Nephron (organoid): ENCODE results near the gene CAPNS1.
"Not testable (repeated sequence)": the region's sequence is repeated elsewhere in the genome, so short reads cannot be mapped to it uniquely, and the experiment has no call there.

Experiments used
- H3K27ac Mint-ChIP-seq, 3 experiments: 2 replicates each; pipeline ENCODE4 v1.8.0; 2020; ENCODE audit warnings: mixed read lengths in 3 of 3, mild to moderate bottlenecking in 2 of 3, moderate library complexity in 1 of 3
- H3K27me3 Mint-ChIP-seq: 2 replicates; pipeline ENCODE4 v1.8.0; 2021; ENCODE audit warnings: low read depth, mild to moderate bottlenecking, moderate library complexity, mixed read lengths
- H3K36me3 Mint-ChIP-seq: 2 replicates; pipeline ENCODE4 v1.8.0; 2020; ENCODE audit warnings: low read depth, mixed read lengths
- H3K4me1 Mint-ChIP-seq: 2 replicates; pipeline ENCODE4 v1.8.0; 2020; ENCODE audit warnings: mixed read lengths
- H3K4me3 Mint-ChIP-seq, 3 experiments: 2 replicates each; pipeline ENCODE4 v1.8.0; 2020; ENCODE audit warnings: mild to moderate bottlenecking in 3 of 3, mixed read lengths in 3 of 3, moderate library complexity in 2 of 3
- H3K9me3 Mint-ChIP-seq: 2 replicates; pipeline ENCODE4 v1.8.0; 2020; ENCODE audit warnings: mixed read lengths
- TF ChIP-seq, protein P1 (sequence below), 3 experiments: fragments of 200-600 bp; sonication (generic); IDR thresholded peaks; one replicate each; pipeline ENCODE4 v1.5.0; 2021; ENCODE audit warnings: antibody characterized with exemption in 3 of 3; ENCODE audit not compliant: unreplicated experiment in 3 of 3

The CAPNS1 gene

DNA sequence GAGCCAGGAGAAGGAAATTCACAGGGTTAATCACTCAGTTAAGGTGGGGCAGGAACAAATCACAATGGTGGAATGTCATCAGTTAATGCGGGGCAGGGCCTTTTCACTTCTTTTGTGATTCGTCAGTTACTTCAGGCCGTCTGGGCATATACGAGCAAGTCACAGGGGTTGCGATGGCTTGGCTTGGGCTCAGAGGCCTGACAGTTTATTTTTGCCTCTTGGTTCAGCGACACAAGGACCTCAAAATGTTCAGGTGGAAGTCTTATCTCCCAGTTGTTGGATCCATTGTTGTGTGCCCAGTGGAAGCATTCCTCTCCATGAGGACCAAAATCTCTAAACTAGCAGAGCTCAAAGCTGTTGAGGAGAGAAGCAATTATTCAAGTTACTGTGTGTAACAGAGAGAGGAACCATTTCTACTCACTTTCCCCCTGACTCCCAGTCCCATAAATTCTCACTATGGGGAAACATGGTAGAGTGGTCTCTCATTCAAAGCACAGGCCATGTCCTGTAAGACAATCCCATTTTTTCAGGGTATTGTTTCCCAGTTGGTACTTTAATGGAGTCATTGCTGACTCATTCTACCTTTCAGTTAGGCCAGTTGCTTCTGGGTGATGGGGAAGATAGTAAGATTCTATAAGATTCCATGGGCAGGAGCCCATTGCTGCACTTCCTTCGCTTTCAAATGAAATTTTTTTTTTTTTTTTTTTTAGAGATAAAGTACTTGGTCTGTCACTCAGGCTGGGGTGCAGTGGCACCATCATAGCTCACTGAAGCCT, 21.1 kb downstream of the CAPNS1 start:
- no peaks in the 10 kb centered on the region for H3K27me3 Mint-ChIP-seq
- TF ChIP-seq, protein P1, sequence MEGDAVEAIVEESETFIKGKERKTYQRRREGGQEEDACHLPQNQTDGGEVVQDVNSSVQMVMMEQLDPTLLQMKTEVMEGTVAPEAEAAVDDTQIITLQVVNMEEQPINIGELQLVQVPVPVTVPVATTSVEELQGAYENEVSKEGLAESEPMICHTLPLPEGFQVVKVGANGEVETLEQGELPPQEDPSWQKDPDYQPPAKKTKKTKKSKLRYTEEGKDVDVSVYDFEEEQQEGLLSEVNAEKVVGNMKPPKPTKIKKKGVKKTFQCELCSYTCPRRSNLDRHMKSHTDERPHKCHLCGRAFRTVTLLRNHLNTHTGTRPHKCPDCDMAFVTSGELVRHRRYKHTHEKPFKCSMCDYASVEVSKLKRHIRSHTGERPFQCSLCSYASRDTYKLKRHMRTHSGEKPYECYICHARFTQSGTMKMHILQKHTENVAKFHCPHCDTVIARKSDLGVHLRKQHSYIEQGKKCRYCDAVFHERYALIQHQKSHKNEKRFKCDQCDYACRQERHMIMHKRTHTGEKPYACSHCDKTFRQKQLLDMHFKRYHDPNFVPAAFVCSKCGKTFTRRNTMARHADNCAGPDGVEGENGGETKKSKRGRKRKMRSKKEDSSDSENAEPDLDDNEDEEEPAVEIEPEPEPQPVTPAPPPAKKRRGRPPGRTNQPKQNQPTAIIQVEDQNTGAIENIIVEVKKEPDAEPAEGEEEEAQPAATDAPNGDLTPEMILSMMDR (IDR thresholded peaks at IDR 0.05; ENCODE audit: unreplicated experiment in 3 of 3) = no peak
- peaks cover 38% of the 10 kb centered on the region for H3K36me3 Mint-ChIP-seq
- peaks cover 4% of the 10 kb centered on the region for H3K4me1 Mint-ChIP-seq
- no peaks in the 10 kb centered on the region for H3K9me3 Mint-ChIP-seq
- no peak overlapping the region for H3K4me3 Mint-ChIP-seq
- H3K27ac Mint-ChIP-seq = no peak overlapping the region

DNA sequence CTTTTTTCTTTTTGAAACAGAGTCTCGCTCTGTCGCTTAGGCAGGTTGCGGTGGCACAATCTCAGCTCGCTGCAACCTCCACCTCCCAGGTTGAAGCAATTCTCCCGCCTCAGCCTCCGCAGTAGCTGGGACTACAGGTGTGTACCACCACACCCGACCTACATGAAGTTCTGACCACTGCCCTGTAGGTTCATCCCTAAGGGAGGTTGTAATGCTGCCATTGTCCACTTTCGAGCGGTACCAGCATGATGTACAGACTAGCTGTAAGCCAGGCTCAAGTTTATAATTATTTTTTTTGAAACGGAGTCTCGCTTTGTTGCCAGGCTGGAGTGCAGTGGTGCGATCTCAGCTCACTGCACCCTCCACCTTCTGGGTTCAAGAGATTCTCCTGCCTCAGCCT, 23.9 kb downstream of the CAPNS1 start:
- H3K4me3 Mint-ChIP-seq = no peak overlapping the region
- no peaks in the 10 kb centered on the region for H3K4me1 Mint-ChIP-seq

DNA sequence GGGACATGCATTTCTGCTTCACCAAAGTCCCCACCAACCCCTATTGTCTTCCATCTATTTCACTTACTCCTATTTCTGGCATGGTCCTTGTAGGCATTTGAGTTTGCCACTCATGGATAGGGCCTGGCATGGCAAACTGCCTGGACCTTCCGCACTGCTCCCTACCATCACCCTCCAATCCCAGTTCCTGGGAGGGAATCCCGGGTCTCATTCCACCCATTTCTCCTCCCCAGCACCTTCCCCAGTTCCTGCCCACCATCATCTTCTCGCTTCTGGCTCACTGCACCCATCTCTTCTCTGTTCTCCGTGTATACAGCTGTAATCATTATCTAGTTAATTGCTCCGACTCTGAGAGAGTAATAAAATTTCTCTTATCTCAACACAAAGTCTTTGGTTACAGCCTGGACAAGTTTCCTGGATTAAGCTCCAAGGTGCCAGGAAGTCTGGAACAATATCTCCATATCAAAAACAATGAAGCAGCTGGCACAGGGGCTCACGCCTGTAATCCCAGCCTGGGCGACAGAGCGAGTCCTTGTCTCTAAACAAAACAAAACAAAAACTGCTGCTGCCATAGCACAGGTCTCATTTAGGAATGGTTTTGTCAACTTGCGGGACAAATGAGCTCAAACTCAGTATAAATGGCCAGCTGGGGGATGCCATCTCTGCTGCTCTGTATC, 29.4 kb downstream of the CAPNS1 start:
- H3K4me3 Mint-ChIP-seq = no peak overlapping the region
- H3K9me3 Mint-ChIP-seq = no peaks in the 10 kb centered on the region

More for the DNA sequence above, 23.9 kb downstream of the CAPNS1 start:
- H3K27me3 Mint-ChIP-seq = no peaks in the 10 kb centered on the region
- TF ChIP-seq, protein P1 (IDR thresholded peaks at IDR 0.05; ENCODE audit: unreplicated experiment in 3 of 3) = no peak
- H3K36me3 Mint-ChIP-seq = peaks cover 36% of the 10 kb centered on the region
- no peaks in the 10 kb centered on the region for H3K9me3 Mint-ChIP-seq
- H3K27ac Mint-ChIP-seq = no peak overlapping the region

DNA sequence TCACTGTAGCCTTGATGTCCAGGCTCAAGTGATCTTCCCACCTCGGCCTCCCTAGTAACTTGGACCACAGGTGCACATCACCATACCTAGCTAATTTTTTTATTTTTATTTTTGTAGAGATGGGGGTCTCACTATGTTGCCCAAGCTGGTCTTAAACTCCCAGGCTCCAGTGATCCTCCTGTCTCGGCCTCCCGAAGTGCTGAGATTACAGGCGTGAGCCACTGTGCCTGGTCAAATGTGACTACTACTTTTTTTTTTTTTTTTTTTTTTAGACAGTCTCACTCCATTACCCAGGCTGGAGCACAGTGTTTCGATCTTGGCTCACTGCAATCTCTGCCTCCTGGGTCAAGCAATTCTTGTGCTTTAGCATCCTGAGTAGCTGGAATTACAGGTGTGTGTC, 33.0 kb downstream of the CAPNS1 start:
- H3K36me3 Mint-ChIP-seq = peaks cover 4% of the 10 kb centered on the region
- H3K27me3 Mint-ChIP-seq = no peaks in the 10 kb centered on the region
- TF ChIP-seq, protein P1 (IDR thresholded peaks at IDR 0.05; ENCODE audit: unreplicated experiment in 3 of 3) = no peak
- H3K4me1 Mint-ChIP-seq = peaks cover 6% of the 10 kb centered on the region
- no peak overlapping the region for H3K27ac Mint-ChIP-seq
- H3K9me3 Mint-ChIP-seq = no peaks in the 10 kb centered on the region
- no peak overlapping the region for H3K4me3 Mint-ChIP-seq

More for the DNA sequence above, 29.4 kb downstream of the CAPNS1 start:
- Mint-ChIP-seq H3K27me3 (no peaks in the 10 kb centered on the region), H3K27ac (peak overlapping the region; percentile 54 to 91 (median 60)), H3K36me3 (peaks cover 12% of the 10 kb centered on the region), H3K4me1 (peaks cover 6% of the 10 kb centered on the region)
- TF ChIP-seq, protein P1 (IDR thresholded peaks at IDR 0.05; ENCODE audit: unreplicated experiment in 3 of 3) = no peak

DNA sequence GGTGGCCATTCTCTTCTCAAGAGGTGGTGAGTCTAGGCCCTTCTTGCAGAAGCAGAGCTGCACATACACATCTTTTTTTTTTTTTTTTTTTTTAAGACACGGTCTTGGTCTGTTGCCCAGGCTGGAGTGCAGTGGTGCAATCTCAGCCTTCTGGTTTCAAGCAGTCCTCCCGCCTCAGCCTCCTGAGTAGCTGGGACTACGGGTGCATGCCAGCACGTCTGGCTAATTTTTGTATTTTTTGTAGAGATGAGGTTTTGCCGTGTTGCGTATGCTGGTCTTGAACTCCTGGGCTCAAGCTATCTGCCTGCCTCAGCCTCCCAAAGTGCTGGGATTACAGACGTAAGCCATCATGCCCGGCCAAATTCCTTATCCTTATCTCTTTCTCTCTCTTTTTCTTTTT, 34.0 kb downstream of the CAPNS1 start:
- not testable (repeated sequence) for H3K27ac Mint-ChIP-seq

DNA sequence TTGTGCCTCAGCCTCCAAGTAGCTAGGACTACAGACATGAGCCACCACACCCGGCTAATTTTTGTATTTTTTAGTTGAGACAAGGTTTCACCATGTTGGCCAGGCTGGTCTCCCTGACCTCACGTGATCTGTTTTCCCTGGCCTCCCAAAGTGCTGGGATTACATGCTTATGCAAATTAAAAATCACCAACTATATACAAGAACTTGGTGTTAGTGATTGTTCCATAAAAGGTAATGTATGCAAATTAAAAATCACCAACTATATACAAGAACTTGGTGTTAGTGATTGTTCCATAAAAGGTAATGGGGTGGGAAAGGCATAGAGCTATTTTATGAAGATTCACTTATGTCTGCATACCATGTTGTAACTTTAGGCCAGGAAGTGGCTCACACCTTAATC, 39.2 kb downstream of the CAPNS1 start:
- not testable (repeated sequence) for H3K4me1 Mint-ChIP-seq, H3K27ac Mint-ChIP-seq, H3K27me3 Mint-ChIP-seq, H3K4me3 Mint-ChIP-seq, H3K9me3 Mint-ChIP-seq
- H3K36me3 Mint-ChIP-seq = peaks cover 21% of the 10 kb centered on the region

More for the DNA sequence above, 34.0 kb downstream of the CAPNS1 start:
- not testable (repeated sequence) for H3K9me3 Mint-ChIP-seq, H3K27me3 Mint-ChIP-seq, H3K4me1 Mint-ChIP-seq, H3K36me3 Mint-ChIP-seq, H3K4me3 Mint-ChIP-seq
